Ishikawa (cell line): ENCODE measurements around the gene DEUP1.

ENCODE experiments used
- EP300 ChIP-seq: IDR thresholded peaks from 2 replicates; pipeline ENCODE4 v1.6.1; 2012; ENCODE audit warnings: borderline replicate concordance
- FOXM1 ChIP-seq: IDR thresholded peaks from 2 replicates; pipeline ENCODE4 v1.6.1; 2012; ENCODE audit warnings: low read depth, borderline replicate concordance
- MAX ChIP-seq: IDR thresholded peaks from 2 replicates; pipeline ENCODE4 v1.6.1; 2012
- REST ChIP-seq: IDR thresholded peaks from 2 replicates; pipeline ENCODE4 v1.6.1; 2012; ENCODE audit warnings: low read depth, mild to moderate bottlenecking
- TAF1 ChIP-seq: IDR thresholded peaks from 2 replicates; pipeline ENCODE4 v1.6.1; 2012; ENCODE audit warnings: low read depth, mild to moderate bottlenecking
- TCF12 ChIP-seq: IDR thresholded peaks from 2 replicates; pipeline ENCODE4 v1.6.1; 2012; ENCODE audit warnings: low read depth
- YY1 ChIP-seq: IDR thresholded peaks from 2 replicates; pipeline ENCODE4 v1.6.1; 2012; ENCODE audit warnings: low read depth

GRCh38 chr11:93474123-93474522, 143.6 kb downstream of the DEUP1 start:
- no peak for TF ChIP-seq TAF1
- TF ChIP-seq REST: no peak
- TF ChIP-seq EP300: no peak
- TF ChIP-seq YY1: no peak
- no peak for TF ChIP-seq FOXM1
- TF ChIP-seq TCF12: no peak
- no peak for TF ChIP-seq MAX
